Esophagus muscularis mucosa (tissue), 4 donors: ENCODE data around the gene MAMDC2. TPM values are rescaled to one million over a fixed set of nuclear protein-coding genes. Genes with fewer than 3 reads are reported as not detected.

Experiments
- DNase-seq: peaks from one replicate; pipeline ENCODE4 v3.0.0-alpha.2; 2017; ENCODE audit errors: extremely low spot score
- H3K27ac ChIP-seq, 4 donors: fragments of 200-600 bp; sonication (generic); replicated peaks in 1 of 4; 1 replicate in 3 of 4; 2 replicates in 1 of 4; pipeline ENCODE4 v1.5.1; 2016 to 2019; ENCODE audit warnings: mild to moderate bottlenecking in 1 of 4
- H3K27me3 ChIP-seq, 4 donors: fragments of 200-600 bp; sonication (generic); one replicate each; pipeline versions ENCODE4 v1.5.1 to v1.6.0; 2016 to 2019
- H3K36me3 ChIP-seq, 4 donors: fragments of 200-600 bp; sonication (generic); one replicate each; pipeline ENCODE4 v1.5.1; 2016 to 2019
- H3K4me1 ChIP-seq, 4 donors: fragments of 200-600 bp; sonication (generic); one replicate each; pipeline ENCODE4 v1.5.1; 2016 to 2019
- H3K4me3 ChIP-seq, 4 donors: fragments of 200-600 bp; sonication (generic); 1 replicate in 2 of 4; 2 replicates in 2 of 4; pipeline ENCODE4 v1.5.1; 2016 to 2019; ENCODE audit warnings: mild to moderate bottlenecking in 4 of 4, moderate library complexity in 1 of 4
- H3K9me3 ChIP-seq, 4 donors: fragments of 200-600 bp; sonication (generic); 1 replicate in 3 of 4; 2 replicates in 1 of 4; pipeline ENCODE4 v1.5.1; 2016 to 2019
- EP300 ChIP-seq: sonication (generic); formaldehyde crosslinking; IDR thresholded peaks from one replicate; pipeline ENCODE4 v1.6.1; 2017; ENCODE audit warnings: antibody characterized with exemption
- POLR2A ChIP-seq: fragments of 450-650 bp; IDR thresholded peaks from one replicate; pipeline ENCODE4 v1.6.1; 2017; ENCODE audit warnings: antibody characterized with exemption, moderate library complexity, mild to moderate bottlenecking, low read depth
- POLR2AphosphoS5 ChIP-seq, 2 donors: sonication (generic); formaldehyde crosslinking; IDR thresholded peaks; one replicate each; pipeline ENCODE4 v1.6.1; 2017; ENCODE audit warnings: antibody characterized with exemption in 2 of 2
- WGBS: methylation state at CpG from one replicate; pipeline ENCODE4 v1.1.5; 2018; 5-methylcytosine and 5-hydroxymethylcytosine counted together
- intact Hi-C: fragments of 100-400 bp; cut with DNase I; formaldehyde crosslinking; loops from one replicate; pipeline ENCODE4 v1.15.1; 2023
- total RNA-seq, 4 donors: library from RNA; depleted of rRNA; stranded (reverse); fragments of >200 nt; gene quantifications; one replicate each; pipeline versions ENCODE4 v1.1.0 to v1.2.1, GENCODE V29; 2016
- TF ChIP-seq, protein P1 (sequence below), 3 experiments: fragments of 200-600 bp in 2 of 3; fragments of 450-650 bp in 1 of 3; sonication (generic) in 2 of 3; IDR thresholded peaks; one replicate each; pipeline ENCODE4 v1.5.1; 2017 to 2019; ENCODE audit warnings: antibody characterized with exemption in 3 of 3, mild to moderate bottlenecking in 2 of 3, moderate library complexity in 1 of 3

The MAMDC2 gene
- total RNA-seq, 4 donors from 2014 or later: 115 to 147 (median 126) TPM

DNA sequence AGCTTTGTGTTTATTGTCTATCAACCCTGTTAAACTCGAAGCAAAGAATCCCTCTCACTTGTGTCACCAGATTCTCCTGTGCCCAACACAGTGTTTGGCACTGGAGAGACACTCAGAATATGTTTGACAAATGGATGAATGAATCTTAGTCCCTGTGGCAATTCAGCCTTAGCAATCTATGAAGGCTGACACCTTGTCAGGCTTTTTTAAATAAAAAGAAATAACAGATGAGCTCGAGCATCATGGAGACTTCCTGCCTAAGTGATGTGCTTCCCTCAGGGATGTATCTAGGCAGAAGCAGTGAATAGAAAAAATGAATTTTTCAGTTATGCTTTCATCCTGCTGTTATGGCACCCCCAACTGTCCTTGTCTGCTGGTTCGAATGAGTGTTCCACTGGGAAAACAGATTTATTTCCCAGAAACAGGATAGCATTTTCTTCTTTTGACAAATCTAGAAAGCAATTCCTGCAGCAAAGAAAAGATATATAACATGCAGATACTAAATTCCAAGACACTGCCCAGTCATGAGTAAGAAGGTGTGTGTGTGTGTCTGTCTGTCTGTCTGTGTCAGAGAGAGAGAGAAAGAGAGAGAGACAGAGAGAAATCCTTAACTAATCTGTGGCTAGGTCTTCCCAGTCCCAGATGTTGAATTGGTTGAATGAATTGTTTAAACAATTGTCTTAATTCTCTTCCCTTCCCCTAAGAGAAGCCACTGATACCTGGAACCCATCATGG, 16.7 kb downstream of the MAMDC2 start:
- 44% methylated on average over 3 of the region's 3 CpGs for WGBS
- Histone ChIP-seq H3K9me3 (no peaks in the 10 kb centered on the region), H3K36me3 (peaks cover 0 to 7% (median 0%) of the 10 kb centered on the region in 4 donors), H3K27ac (peak overlapping the region; percentile 91 to 96 (median 94)), H3K4me3 (no peak overlapping the region), H3K27me3 (no peaks in the 10 kb centered on the region), H3K4me1 (peaks cover 5 to 100% (median 94%) of the 10 kb centered on the region in 4 donors)
- intact Hi-C loops: no loop called here
- TF ChIP-seq POLR2A: no peak
- no peak for TF ChIP-seq EP300
- TF ChIP-seq, protein P1, sequence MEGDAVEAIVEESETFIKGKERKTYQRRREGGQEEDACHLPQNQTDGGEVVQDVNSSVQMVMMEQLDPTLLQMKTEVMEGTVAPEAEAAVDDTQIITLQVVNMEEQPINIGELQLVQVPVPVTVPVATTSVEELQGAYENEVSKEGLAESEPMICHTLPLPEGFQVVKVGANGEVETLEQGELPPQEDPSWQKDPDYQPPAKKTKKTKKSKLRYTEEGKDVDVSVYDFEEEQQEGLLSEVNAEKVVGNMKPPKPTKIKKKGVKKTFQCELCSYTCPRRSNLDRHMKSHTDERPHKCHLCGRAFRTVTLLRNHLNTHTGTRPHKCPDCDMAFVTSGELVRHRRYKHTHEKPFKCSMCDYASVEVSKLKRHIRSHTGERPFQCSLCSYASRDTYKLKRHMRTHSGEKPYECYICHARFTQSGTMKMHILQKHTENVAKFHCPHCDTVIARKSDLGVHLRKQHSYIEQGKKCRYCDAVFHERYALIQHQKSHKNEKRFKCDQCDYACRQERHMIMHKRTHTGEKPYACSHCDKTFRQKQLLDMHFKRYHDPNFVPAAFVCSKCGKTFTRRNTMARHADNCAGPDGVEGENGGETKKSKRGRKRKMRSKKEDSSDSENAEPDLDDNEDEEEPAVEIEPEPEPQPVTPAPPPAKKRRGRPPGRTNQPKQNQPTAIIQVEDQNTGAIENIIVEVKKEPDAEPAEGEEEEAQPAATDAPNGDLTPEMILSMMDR (IDR thresholded peaks at IDR 0.05): no peak
- no peak for TF ChIP-seq POLR2AphosphoS5 (IDR thresholded peaks at IDR 0.05)
- DNase-seq: no peak

GRCh38 chr9:70060883-70061507, 17.3 kb downstream of the MAMDC2 start:
- no peak overlapping the region for H3K4me3 ChIP-seq
- H3K4me1 ChIP-seq: peaks cover 7 to 100% (median 95%) of the 10 kb centered on the region in 4 donors
- intact Hi-C loops: no loop called here
- peaks cover 0 to 7% (median 0%) of the 10 kb centered on the region in 4 donors for H3K36me3 ChIP-seq
- no peaks in the 10 kb centered on the region for H3K9me3 ChIP-seq
- H3K27ac ChIP-seq: peak overlapping the region; percentile 50 to 96 (median 92)
- no peaks in the 10 kb centered on the region for H3K27me3 ChIP-seq
- no peak for DNase-seq
- TF ChIP-seq EP300 (no peak), POLR2AphosphoS5 (IDR thresholded peaks at IDR 0.05) (no peak), POLR2A (no peak)

DNA sequence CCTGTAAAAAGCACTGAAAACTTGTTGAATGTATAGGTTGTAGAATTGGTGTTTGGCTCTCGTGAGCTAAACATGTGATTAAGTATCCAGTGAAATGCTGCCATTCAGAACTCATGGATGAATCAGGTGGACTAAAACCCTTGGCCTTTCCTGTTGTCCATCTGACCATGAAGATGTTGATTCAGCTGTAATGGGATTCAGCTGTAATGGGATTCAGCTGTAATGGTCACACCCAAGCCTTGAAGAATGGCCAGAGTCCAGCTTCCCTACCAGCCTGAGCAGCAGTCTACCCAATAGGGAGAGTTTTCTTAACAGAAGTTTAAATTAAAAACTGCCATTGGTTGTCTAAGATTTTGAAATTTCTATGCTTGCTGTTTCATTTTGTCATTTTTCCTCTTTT, 18.1 kb downstream of the MAMDC2 start:
- no peaks in the 10 kb centered on the region for H3K9me3 ChIP-seq
- no peak for DNase-seq
- H3K4me1 ChIP-seq: peaks cover 14 to 100% (median 95%) of the 10 kb centered on the region in 4 donors
- WGBS: 75% methylated on average over 1 of the region's 1 CpG
- no peak for TF ChIP-seq EP300
- TF ChIP-seq, protein P1 (IDR thresholded peaks at IDR 0.05): no peak
- H3K27me3 ChIP-seq: no peaks in the 10 kb centered on the region
- intact Hi-C loops: no loop called here
- H3K4me3 ChIP-seq: no peak overlapping the region
- H3K36me3 ChIP-seq: peaks cover 0 to 7% (median 0%) of the 10 kb centered on the region in 4 donors
- peak overlapping the region; percentile 50 to 96 (median 92) for H3K27ac ChIP-seq

DNA sequence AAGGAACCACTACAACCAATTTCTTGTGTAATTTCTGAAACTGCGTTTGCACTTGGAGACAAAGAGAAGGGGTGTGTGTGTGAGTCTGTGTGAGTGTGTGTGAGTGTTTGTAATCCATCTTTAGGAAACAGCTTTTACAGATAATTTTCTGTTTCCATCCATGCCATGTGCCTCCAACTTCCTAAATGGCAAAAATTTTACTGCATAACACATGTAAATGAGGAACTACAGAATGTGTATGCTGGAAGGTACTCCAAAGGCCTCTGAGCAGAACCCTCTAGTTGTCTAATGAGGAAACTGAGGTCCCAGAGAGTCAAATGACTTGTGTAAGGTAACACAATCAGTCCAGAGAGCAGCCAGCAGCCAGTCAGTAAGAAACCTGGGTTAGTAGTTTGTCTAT, 20.8 kb downstream of the MAMDC2 start:
- Histone ChIP-seq H3K27ac (peak overlapping the region; percentile 88 to 96 (median 92)), H3K36me3 (peaks cover 0 to 7% (median 0%) of the 10 kb centered on the region in 4 donors), H3K9me3 (no peaks in the 10 kb centered on the region), H3K4me1 (peaks cover 33 to 100% (median 95%) of the 10 kb centered on the region in 4 donors), H3K27me3 (no peaks in the 10 kb centered on the region), H3K4me3 (no peak overlapping the region)
- intact Hi-C loops: no loop called here
- 67% methylated on average over 1 of the region's 1 CpG for WGBS
- no peak for DNase-seq
- TF ChIP-seq, protein P1 (IDR thresholded peaks at IDR 0.05): no peak
- TF ChIP-seq POLR2AphosphoS5 (IDR thresholded peaks at IDR 0.05) (no peak), EP300 (no peak), POLR2A (no peak)

DNA sequence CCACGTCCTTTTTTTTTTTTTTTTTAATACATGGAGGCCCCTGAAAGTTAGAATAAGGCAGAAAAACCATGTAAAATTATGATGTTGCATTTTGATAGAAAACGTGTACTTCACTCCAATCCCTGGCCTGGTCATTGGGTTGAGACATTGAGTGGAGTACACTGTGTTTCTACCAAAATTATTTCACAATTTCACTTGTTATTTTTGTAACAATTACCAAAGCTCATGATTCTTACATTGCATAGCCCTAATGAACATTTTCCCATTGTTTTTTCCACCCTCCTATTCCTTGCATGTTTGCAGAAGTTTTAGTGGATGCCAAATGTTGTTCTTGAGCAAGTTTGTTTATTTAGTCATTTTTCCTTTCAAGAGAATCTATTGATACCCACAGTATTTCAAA, 21.9 kb downstream of the MAMDC2 start:
- H3K4me3 ChIP-seq: no peak overlapping the region
- TF ChIP-seq POLR2A (no peak), POLR2AphosphoS5 (IDR thresholded peaks at IDR 0.05) (peak in 1 of 2 donors; percentile 76)
- WGBS: 44% methylated on average over 2 of the region's 2 CpGs
- intact Hi-C loops: no loop called here
- H3K4me1 ChIP-seq: peaks cover 44 to 100% (median 94%) of the 10 kb centered on the region in 4 donors
- peaks cover 0 to 7% (median 0%) of the 10 kb centered on the region in 4 donors for H3K36me3 ChIP-seq
- H3K9me3 ChIP-seq: no peaks in the 10 kb centered on the region
- H3K27me3 ChIP-seq: no peaks in the 10 kb centered on the region
- peak overlapping the region; percentile 88 to 96 (median 92) for H3K27ac ChIP-seq
- no peak for DNase-seq
